ENCODE measurements around the gene SPG21. TPM values are rescaled to one million over a fixed set of nuclear protein-coding genes. Genes with fewer than 3 reads are reported as not detected.

SPG21 gene
- total and polyA plus RNA-seq, 2 of the 13 experiments (the other 11 are each of a cell fraction or from before 2014, with no cell fraction given): 36.7 to 42.4 TPM

DNA sequence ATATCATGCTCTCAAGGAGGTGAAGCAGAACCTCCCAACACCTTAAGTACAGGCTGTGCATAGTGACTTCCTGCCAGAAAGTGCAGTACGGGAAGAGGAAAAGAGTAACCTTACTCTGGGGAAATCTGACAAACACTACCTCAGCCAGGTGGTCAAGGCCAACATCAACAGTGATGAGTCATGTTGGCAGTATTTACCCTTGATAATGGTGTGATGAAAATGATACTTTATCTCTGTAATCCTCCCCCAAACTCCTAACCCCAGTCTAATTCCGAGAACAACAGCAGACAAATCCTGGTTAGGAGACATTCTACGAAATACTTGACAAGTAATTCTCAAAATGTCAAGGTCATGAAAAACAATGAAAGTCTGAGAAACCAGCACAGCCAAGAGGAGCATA lies 51.5 kb downstream of the SPG21 start (continued):
- TF ChIP-seq NCOA5 (CRISPR knock-in tag; IDR thresholded peaks at IDR 0.05): no peak
- TF ChIP-seq SIX1 (CRISPR knock-in tag; IDR thresholded peaks at IDR 0.05; ENCODE audit: borderline replicate concordance): peak; percentile 61; the same call in 1 of the 2 replicates
- TF ChIP-seq, protein P1, sequence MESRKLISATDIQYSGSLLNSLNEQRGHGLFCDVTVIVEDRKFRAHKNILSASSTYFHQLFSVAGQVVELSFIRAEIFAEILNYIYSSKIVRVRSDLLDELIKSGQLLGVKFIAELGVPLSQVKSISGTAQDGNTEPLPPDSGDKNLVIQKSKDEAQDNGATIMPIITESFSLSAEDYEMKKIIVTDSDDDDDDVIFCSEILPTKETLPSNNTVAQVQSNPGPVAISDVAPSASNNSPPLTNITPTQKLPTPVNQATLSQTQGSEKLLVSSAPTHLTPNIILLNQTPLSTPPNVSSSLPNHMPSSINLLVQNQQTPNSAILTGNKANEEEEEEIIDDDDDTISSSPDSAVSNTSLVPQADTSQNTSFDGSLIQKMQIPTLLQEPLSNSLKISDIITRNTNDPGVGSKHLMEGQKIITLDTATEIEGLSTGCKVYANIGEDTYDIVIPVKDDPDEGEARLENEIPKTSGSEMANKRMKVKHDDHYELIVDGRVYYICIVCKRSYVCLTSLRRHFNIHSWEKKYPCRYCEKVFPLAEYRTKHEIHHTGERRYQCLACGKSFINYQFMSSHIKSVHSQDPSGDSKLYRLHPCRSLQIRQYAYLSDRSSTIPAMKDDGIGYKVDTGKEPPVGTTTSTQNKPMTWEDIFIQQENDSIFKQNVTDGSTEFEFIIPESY (CRISPR knock-in tag; IDR thresholded peaks at IDR 0.05): no peak
- no peak for TF ChIP-seq RCOR2 (CRISPR knock-in tag; IDR thresholded peaks at IDR 0.05)
- TF ChIP-seq, protein P2, sequence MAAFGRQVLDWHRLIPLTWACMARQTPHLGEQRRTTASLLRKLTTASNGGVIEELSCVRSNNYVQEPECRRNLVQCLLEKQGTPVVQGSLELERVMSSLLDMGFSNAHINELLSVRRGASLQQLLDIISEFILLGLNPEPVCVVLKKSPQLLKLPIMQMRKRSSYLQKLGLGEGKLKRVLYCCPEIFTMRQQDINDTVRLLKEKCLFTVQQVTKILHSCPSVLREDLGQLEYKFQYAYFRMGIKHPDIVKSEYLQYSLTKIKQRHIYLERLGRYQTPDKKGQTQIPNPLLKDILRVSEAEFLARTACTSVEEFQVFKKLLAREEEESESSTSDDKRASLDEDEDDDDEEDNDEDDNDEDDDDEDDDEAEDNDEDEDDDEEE (CRISPR knock-in tag; IDR thresholded peaks at IDR 0.05): no peak
- TF ChIP-seq ZFAT (CRISPR knock-in tag; conservative IDR thresholded peaks at IDR 0.05): no peak
- TF ChIP-seq FOXK1 (CRISPR knock-in tag; IDR thresholded peaks at IDR 0.05; ENCODE audit: borderline replicate concordance, low read depth): peak; percentile 29; the same call in 1 of the 2 replicates
- TF ChIP-seq, protein P3, sequence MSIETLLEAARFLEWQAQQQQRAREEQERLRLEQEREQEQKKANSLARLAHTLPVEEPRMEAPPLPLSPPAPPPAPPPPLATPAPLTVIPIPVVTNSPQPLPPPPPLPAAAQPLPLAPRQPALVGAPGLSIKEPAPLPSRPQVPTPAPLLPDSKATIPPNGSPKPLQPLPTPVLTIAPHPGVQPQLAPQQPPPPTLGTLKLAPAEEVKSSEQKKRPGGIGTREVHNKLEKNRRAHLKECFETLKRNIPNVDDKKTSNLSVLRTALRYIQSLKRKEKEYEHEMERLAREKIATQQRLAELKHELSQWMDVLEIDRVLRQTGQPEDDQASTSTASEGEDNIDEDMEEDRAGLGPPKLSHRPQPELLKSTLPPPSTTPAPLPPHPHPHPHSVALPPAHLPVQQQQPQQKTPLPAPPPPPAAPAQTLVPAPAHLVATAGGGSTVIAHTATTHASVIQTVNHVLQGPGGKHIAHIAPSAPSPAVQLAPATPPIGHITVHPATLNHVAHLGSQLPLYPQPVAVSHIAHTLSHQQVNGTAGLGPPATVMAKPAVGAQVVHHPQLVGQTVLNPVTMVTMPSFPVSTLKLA (IDR thresholded peaks at IDR 0.05): no peak
- no peak for TF ChIP-seq CBFB (CRISPR knock-in tag; IDR thresholded peaks at IDR 0.05)
- no peak for TF ChIP-seq ZNF10 (CRISPR knock-in tag; IDR thresholded peaks at IDR 0.05; ENCODE audit: borderline replicate concordance, low read depth)
- peak; percentile 94 for TF ChIP-seq FOSL1 (CRISPR knock-in tag; IDR thresholded peaks at IDR 0.05; ENCODE audit: borderline replicate concordance)
- no peak for TF ChIP-seq TCF12 (IDR thresholded peaks at IDR 0.05)
- no peak for TF ChIP-seq TCF12 (CRISPR knock-in tag; IDR thresholded peaks at IDR 0.05)
- TF ChIP-seq SAFB2 (CRISPR knock-in tag; IDR thresholded peaks at IDR 0.05; ENCODE audit: borderline replicate concordance, low read depth): no peak
- no peak for TF ChIP-seq CENPT (CRISPR knock-in tag; IDR thresholded peaks at IDR 0.05; ENCODE audit: low read depth)
- TF ChIP-seq CEBPG (CRISPR knock-in tag; IDR thresholded peaks at IDR 0.05): no peak
- TF ChIP-seq CREM (IDR thresholded peaks at IDR 0.05): no peak
- TF ChIP-seq CREM (CRISPR knock-in tag; IDR thresholded peaks at IDR 0.05): no peak
- 0 out of 2 replicates have a peak, but pooled peaks have one; percentile 35 for TF ChIP-seq HDAC2 (CRISPR knock-in tag; IDR thresholded peaks at IDR 0.05)
- TF ChIP-seq ZNF775 (CRISPR knock-in tag; IDR thresholded peaks at IDR 0.05; ENCODE audit: borderline replicate concordance): no peak
- TF ChIP-seq ZNF724P (CRISPR knock-in tag; IDR thresholded peaks at IDR 0.05; ENCODE audit: borderline replicate concordance): no peak
- no peak for TF ChIP-seq REXO4 (CRISPR knock-in tag; IDR thresholded peaks at IDR 0.05; ENCODE audit: borderline replicate concordance)
- TF ChIP-seq, protein P4, sequence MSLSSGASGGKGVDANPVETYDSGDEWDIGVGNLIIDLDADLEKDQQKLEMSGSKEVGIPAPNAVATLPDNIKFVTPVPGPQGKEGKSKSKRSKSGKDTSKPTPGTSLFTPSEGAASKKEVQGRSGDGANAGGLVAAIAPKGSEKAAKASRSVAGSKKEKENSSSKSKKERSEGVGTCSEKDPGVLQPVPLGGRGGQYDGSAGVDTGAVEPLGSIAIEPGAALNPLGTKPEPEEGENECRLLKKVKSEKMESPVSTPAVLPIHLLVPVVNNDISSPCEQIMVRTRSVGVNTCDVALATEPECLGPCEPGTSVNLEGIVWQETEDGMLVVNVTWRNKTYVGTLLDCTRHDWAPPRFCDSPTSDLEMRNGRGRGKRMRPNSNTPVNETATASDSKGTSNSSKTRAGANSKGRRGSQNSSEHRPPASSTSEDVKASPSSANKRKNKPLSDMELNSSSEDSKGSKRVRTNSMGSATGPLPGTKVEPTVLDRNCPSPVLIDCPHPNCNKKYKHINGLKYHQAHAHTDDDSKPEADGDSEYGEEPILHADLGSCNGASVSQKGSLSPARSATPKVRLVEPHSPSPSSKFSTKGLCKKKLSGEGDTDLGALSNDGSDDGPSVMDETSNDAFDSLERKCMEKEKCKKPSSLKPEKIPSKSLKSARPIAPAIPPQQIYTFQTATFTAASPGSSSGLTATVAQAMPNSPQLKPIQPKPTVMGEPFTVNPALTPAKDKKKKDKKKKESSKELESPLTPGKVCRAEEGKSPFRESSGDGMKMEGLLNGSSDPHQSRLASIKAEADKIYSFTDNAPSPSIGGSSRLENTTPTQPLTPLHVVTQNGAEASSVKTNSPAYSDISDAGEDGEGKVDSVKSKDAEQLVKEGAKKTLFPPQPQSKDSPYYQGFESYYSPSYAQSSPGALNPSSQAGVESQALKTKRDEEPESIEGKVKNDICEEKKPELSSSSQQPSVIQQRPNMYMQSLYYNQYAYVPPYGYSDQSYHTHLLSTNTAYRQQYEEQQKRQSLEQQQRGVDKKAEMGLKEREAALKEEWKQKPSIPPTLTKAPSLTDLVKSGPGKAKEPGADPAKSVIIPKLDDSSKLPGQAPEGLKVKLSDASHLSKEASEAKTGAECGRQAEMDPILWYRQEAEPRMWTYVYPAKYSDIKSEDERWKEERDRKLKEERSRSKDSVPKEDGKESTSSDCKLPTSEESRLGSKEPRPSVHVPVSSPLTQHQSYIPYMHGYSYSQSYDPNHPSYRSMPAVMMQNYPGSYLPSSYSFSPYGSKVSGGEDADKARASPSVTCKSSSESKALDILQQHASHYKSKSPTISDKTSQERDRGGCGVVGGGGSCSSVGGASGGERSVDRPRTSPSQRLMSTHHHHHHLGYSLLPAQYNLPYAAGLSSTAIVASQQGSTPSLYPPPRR (CRISPR knock-in tag; IDR thresholded peaks at IDR 0.05; ENCODE audit: borderline replicate concordance): no peak
- peak; percentile 78 for TF ChIP-seq RXRB (CRISPR knock-in tag; IDR thresholded peaks at IDR 0.05; ENCODE audit: borderline replicate concordance)
